OCI-LY7 (cell line): ENCODE data around the gene EFCAB7. TPM values are rescaled to one million over a fixed set of nuclear protein-coding genes. Genes with fewer than 3 reads are reported as not detected.

Experiments
- BruUV-seq: library from RNA; stranded (reverse); fragments of 400-500 nt; replicated peaks from 2 replicates; lab custom pipeline; 2021; lab: Mats Ljungman, UMichigan
- CTCF ChIA-PET: fragments of 300-600 bp; sonication (Branson Sonifier 250); formaldehyde crosslinking; loops from one replicate; lab custom pipeline; 2022; ENCODE audit warnings: antibody characterized with exemption; ENCODE audit not compliant: unreplicated experiment; lab: Charles Lee
- POLR2A ChIA-PET: fragments of 300-600 bp; sonication (Branson Sonifier 250); formaldehyde crosslinking; loops from one replicate; lab custom pipeline; 2022; ENCODE audit warnings: antibody characterized with exemption; lab: Charles Lee
- DNase-seq: peaks from one replicate; pipeline ENCODE4 v3.0.0-alpha.2; 2015; ENCODE audit warnings: low spot score
- H2AFZ ChIP-seq: fragments of 200-600 bp; sonication (generic), shearing (Covaris generic); 2 replicates; pipeline ENCODE4 v1.6.1; 2014; ENCODE audit warnings: mild to moderate bottlenecking, antibody characterized with exemption, low read length, moderate library complexity
- H3K27ac ChIP-seq: fragments of 200-600 bp; sonication (generic); 2 replicates; pipeline ENCODE4 v1.5.1; 2014; ENCODE audit warnings: mixed run types, low read depth, mild to moderate bottlenecking, moderate library complexity, low read length, inconsistent platforms; ENCODE audit not compliant: poor library complexity, severe bottlenecking
- H3K36me3 ChIP-seq: fragments of 200-600 bp; sonication (generic); 2 replicates; pipeline ENCODE4 v1.6.1; 2014; ENCODE audit warnings: mild to moderate bottlenecking, antibody characterized with exemption, low read length, moderate library complexity, mixed read lengths; ENCODE audit not compliant: insufficient read depth
- H3K4me1 ChIP-seq: fragments of 200-600 bp; sonication (generic); 2 replicates; pipeline ENCODE4 v1.5.1; 2014; ENCODE audit warnings: mild to moderate bottlenecking, low read length; ENCODE audit not compliant: insufficient read depth, poor library complexity, severe bottlenecking
- H3K4me2 ChIP-seq: fragments of 200-600 bp; sonication (generic); 2 replicates; pipeline ENCODE4 v1.6.1; 2014; ENCODE audit warnings: mild to moderate bottlenecking, low read length
- H3K4me3 ChIP-seq: fragments of 200-600 bp; sonication (generic); 2 replicates; pipeline ENCODE4 v1.5.1; 2014; ENCODE audit warnings: mild to moderate bottlenecking, low read depth, low read length; ENCODE audit not compliant: poor library complexity, severe bottlenecking
- H3K79me2 ChIP-seq: fragments of 200-600 bp; sonication (generic); 2 replicates; pipeline ENCODE4 v1.6.1; 2016; ENCODE audit warnings: low read depth, mild to moderate bottlenecking, low read length, moderate library complexity, mixed read lengths; ENCODE audit not compliant: insufficient read depth
- H3K9me2 ChIP-seq: fragments of 200-600 bp; sonication (generic); 2 replicates; pipeline ENCODE4 v1.6.1; 2016; ENCODE audit warnings: mild to moderate bottlenecking, low read length, mixed read lengths; ENCODE audit not compliant: insufficient read depth
- H3K9me3 ChIP-seq: fragments of 200-600 bp; sonication (generic); 2 replicates; pipeline ENCODE4 v1.6.1; 2014; ENCODE audit warnings: mild to moderate bottlenecking, mixed run types, low read length, mixed read lengths
- H4K20me1 ChIP-seq: fragments of 200-600 bp; sonication (generic); 2 replicates; pipeline ENCODE4 v1.6.1; 2014; ENCODE audit warnings: mild to moderate bottlenecking, antibody characterized with exemption, low read length, moderate library complexity, mixed read lengths; ENCODE audit not compliant: insufficient read depth
- CTCF ChIP-seq: fragments of 200-600 bp; sonication (generic); conservative IDR thresholded peaks from 2 replicates; pipeline ENCODE4 v1.5.1; 2014; ENCODE audit warnings: mild to moderate bottlenecking, antibody characterized with exemption, low read length, moderate library complexity, mixed read lengths
- EZH2phosphoT487 ChIP-seq: fragments of 200-600 bp; sonication (generic); IDR thresholded peaks from 2 replicates; pipeline ENCODE4 v1.6.1; 2018; ENCODE audit warnings: low read depth, borderline replicate concordance, mild to moderate bottlenecking, mixed run types, antibody characterized with exemption, low read length, moderate library complexity, mixed read lengths
- intact Hi-C: fragments of 100-400 bp; cut with micrococcal nuclease; formaldehyde crosslinking; loops from one replicate; pipeline ENCODE4 v1.10.0; 2022; ENCODE audit not compliant: unreplicated experiment
- total RNA-seq, 2 experiments: library from RNA; depleted of rRNA in 1 of 2; stranded (reverse); fragments of >200 nt in 1 of 2; shearing (Covaris generic) in 1 of 2; gene quantifications; 2 replicates each; pipeline ENCODE4 v1.2.3, GENCODE V29; 2014 to 2022

Gene EFCAB7
- total RNA-seq, 2 experiments from 2014 or later = 10.5 to 11.8 TPM

GRCh38 chr1:63592536-63593302 is 69.4 kb downstream of the EFCAB7 start:
- intact Hi-C loops = loop anchor here (2.0 to 10.0 kb wide), 2 partner anchors 70 to 232 kb away; partner anchors contain the start of genes EFCAB7 and ITGB3BP
- Histone ChIP-seq H3K27ac (peak overlapping the region; percentile 76), H3K9me3 (no peaks in the 10 kb centered on the region), H3K4me1 (peaks cover 11% of the 10 kb centered on the region), H3K4me3 (peak overlapping the region; percentile 94), H3K9me2 (no peaks in the 10 kb centered on the region), H3K36me3 (no peaks in the 10 kb centered on the region), H2AFZ (peak overlapping the region; percentile 87), H4K20me1 (no peaks in the 10 kb centered on the region), H3K4me2 (peak overlapping the region; percentile 88), H3K79me2 (peaks cover 10% of the 10 kb centered on the region; the same call in 1 of the 2 replicates)
- no peak for DNase-seq
- BruUV-seq = no TSS peak
- TF ChIP-seq EZH2phosphoT487 (no peak), CTCF (no peak)
- ChIA-PET CTCF (no interaction called here), POLR2A (interaction anchor here (0.6 to 1.4 kb wide), 3 partner anchors 13 to 258 kb away, joined by 3 read pairs; no protein-coding TSS in a partner anchor)

- peak; percentile 85 for DNase-seq
- H3K27ac ChIP-seq = peak within 1 kb of the TSS; percentile 76
- no peaks in the 10 kb centered on the region for H4K20me1 ChIP-seq
- H3K4me3 ChIP-seq = peak within 1 kb of the TSS; percentile 94
- peak within 1 kb of the TSS; percentile 87 for H2AFZ ChIP-seq
- no peaks in the 10 kb centered on the region for H3K36me3 ChIP-seq
- POLR2A ChIA-PET = interaction anchor here (1.4 kb wide), 1 partner anchor 36 kb away, joined by 3 read pairs; no protein-coding TSS in a partner anchor
- peaks cover 10% of the 10 kb centered on the region; the same call in 1 of the 2 replicates for H3K79me2 ChIP-seq
- intact Hi-C loops = loop anchor here (2.0 to 10.0 kb wide), 2 partner anchors 71 to 231 kb away; partner anchors contain the start of genes EFCAB7 and ITGB3BP
- H3K4me1 ChIP-seq = peaks cover 11% of the 10 kb centered on the region
- peak within 1 kb of the TSS; percentile 88 for H3K4me2 ChIP-seq
- TF ChIP-seq CTCF = no peak
- no peak for TF ChIP-seq EZH2phosphoT487
- H3K9me2 ChIP-seq = no peaks in the 10 kb centered on the region
- CTCF ChIA-PET = no interaction called here
- no peaks in the 10 kb centered on the region for H3K9me3 ChIP-seq
- no TSS peak for BruUV-seq
These were observed 70.1 kb downstream of the EFCAB7 start, which contains the start of gene PGM1 for GRCh38 chr1:63593303-63593885. Gene PGM1, plus strand, starts transcription at chr1:63593411. Its CDS starts 78 bp downstream, at chr1:63593489.
